HL-60 (cell line): ENCODE measurements around the gene CAPSL.

ENCODE experiments used
- CTCF ChIP-seq: IDR thresholded peaks from one replicate; pipeline ENCODE4 v1.5.1; 2011; ENCODE audit warnings: low read length, control low read depth, inconsistent platforms; ENCODE audit not compliant: insufficient read depth
- POLR2AphosphoS5 ChIP-seq: IDR thresholded peaks from 2 replicates; pipeline ENCODE4 v1.6.1; 2012; ENCODE audit warnings: low read depth

GRCh38 chr5:35880156-35880555 lies 58.3 kb downstream of the CAPSL start:
- TF ChIP-seq CTCF, result no peak
- TF ChIP-seq POLR2AphosphoS5, result no peak
